ENCODE data around the gene ATP11A.

ATP11A gene

GRCh38 chr13:112897603-112897955 lies 207.7 kb downstream of the ATP11A start:
- Histone ChIP-seq H3K4me2 (no peak overlapping the region), H4K20me1 (ENCODE audit: insufficient read depth) (no peaks in the 10 kb centered on the region), H3K4me3 (IDR thresholded peaks at IDR 0.05; ENCODE audit: insufficient read depth, low read depth, low read length) (no peak overlapping the region), H3K27me3 (ENCODE audit: insufficient read depth, low read depth) (no peaks in the 10 kb centered on the region), H3K79me2 (ENCODE audit: insufficient read depth, low read depth) (no peaks in the 10 kb centered on the region), H3K27ac (no peak overlapping the region), H3K9ac (no peak overlapping the region), H3K36me3 (ENCODE audit: insufficient read depth) (no peaks in the 10 kb centered on the region), H2AFZ (ENCODE audit: low read depth) (no peak overlapping the region), H3K4me1 (ENCODE audit: low read depth, poor library complexity, severe bottlenecking) (no peaks in the 10 kb centered on the region)
- TF ChIP-seq CTCF (conservative IDR thresholded peaks at IDR 0.05; ENCODE audit: low read depth, low read length) = no peak

GRCh38 chr13:112897956-112898620 lies 208.2 kb downstream of the ATP11A start:
- H3K27me3 ChIP-seq (ENCODE audit: insufficient read depth, low read depth) = no peaks in the 10 kb centered on the region
- H3K4me3 ChIP-seq (IDR thresholded peaks at IDR 0.05; ENCODE audit: insufficient read depth, low read depth, low read length) = no peak overlapping the region
- no peaks in the 10 kb centered on the region for H3K36me3 ChIP-seq (ENCODE audit: insufficient read depth)
- H4K20me1 ChIP-seq (ENCODE audit: insufficient read depth) = no peaks in the 10 kb centered on the region
- no peak overlapping the region for H3K9ac ChIP-seq
- no peak overlapping the region for H3K4me2 ChIP-seq
- no peaks in the 10 kb centered on the region for H3K79me2 ChIP-seq (ENCODE audit: insufficient read depth, low read depth)
- no peak overlapping the region for H2AFZ ChIP-seq (ENCODE audit: low read depth)
- H3K4me1 ChIP-seq (ENCODE audit: low read depth, poor library complexity, severe bottlenecking) = no peaks in the 10 kb centered on the region
- no peak overlapping the region for H3K27ac ChIP-seq
- TF ChIP-seq CTCF (conservative IDR thresholded peaks at IDR 0.05; ENCODE audit: low read depth, low read length) = no peak

GRCh38 chr13:112898621-112899280 lies 208.9 kb downstream of the ATP11A start:
- Histone ChIP-seq H4K20me1 (ENCODE audit: insufficient read depth) (no peaks in the 10 kb centered on the region), H3K9ac (no peak overlapping the region), H3K4me3 (IDR thresholded peaks at IDR 0.05; ENCODE audit: insufficient read depth, low read depth, low read length) (no peak overlapping the region), H3K36me3 (ENCODE audit: insufficient read depth) (no peaks in the 10 kb centered on the region), H3K4me2 (no peak overlapping the region), H3K79me2 (ENCODE audit: insufficient read depth, low read depth) (no peaks in the 10 kb centered on the region), H3K27me3 (ENCODE audit: insufficient read depth, low read depth) (no peaks in the 10 kb centered on the region), H3K27ac (no peak overlapping the region), H3K4me1 (ENCODE audit: low read depth, poor library complexity, severe bottlenecking) (no peaks in the 10 kb centered on the region), H2AFZ (ENCODE audit: low read depth) (no peak overlapping the region)
- TF ChIP-seq CTCF (conservative IDR thresholded peaks at IDR 0.05; ENCODE audit: low read depth, low read length) = no peak

- Histone ChIP-seq H3K4me1 (ENCODE audit: low read depth, poor library complexity, severe bottlenecking) (no peaks in the 10 kb centered on the region), H3K4me3 (IDR thresholded peaks at IDR 0.05; ENCODE audit: insufficient read depth, low read depth, low read length) (no peak overlapping the region), H3K9ac (no peak overlapping the region), H4K20me1 (ENCODE audit: insufficient read depth) (no peaks in the 10 kb centered on the region), H2AFZ (ENCODE audit: low read depth) (no peak overlapping the region), H3K79me2 (ENCODE audit: insufficient read depth, low read depth) (no peaks in the 10 kb centered on the region), H3K36me3 (ENCODE audit: insufficient read depth) (no peaks in the 10 kb centered on the region), H3K27ac (no peak overlapping the region), H3K27me3 (ENCODE audit: insufficient read depth, low read depth) (no peaks in the 10 kb centered on the region), H3K4me2 (no peak overlapping the region)
- no peak for TF ChIP-seq CTCF (conservative IDR thresholded peaks at IDR 0.05; ENCODE audit: low read depth, low read length)
Measured at GRCh38 chr13:112899281-112900225, 209.7 kb downstream of the ATP11A start.
